Liver (tissue), 3 donors: ENCODE results near the gene KIF21A.

Source experiments
- EGR1 ChIP-seq, 2 donors: IDR thresholded peaks; 2 replicates each; pipeline ENCODE4 v1.6.1; 2016 to 2018; ENCODE audit warnings: antibody characterized with exemption in 2 of 2, low read depth in 2 of 2
- GABPA ChIP-seq, 2 donors: IDR thresholded peaks in 1 of 2; conservative IDR thresholded peaks in 1 of 2; 2 replicates each; pipeline ENCODE4 v1.6.1; 2016; ENCODE audit warnings: antibody characterized with exemption in 2 of 2, mild to moderate bottlenecking in 1 of 2, moderate library complexity in 1 of 2
- RAD21 ChIP-seq, 2 donors: IDR thresholded peaks; 2 replicates each; pipeline ENCODE4 v1.6.1; 2016; ENCODE audit warnings: antibody characterized with exemption in 2 of 2, mild to moderate bottlenecking in 2 of 2
- RXRA ChIP-seq, 2 donors: IDR thresholded peaks; 2 replicates each; pipeline ENCODE4 v1.6.1; 2017 to 2018; ENCODE audit warnings: antibody characterized with exemption in 2 of 2, mild to moderate bottlenecking in 1 of 2
- SP1 ChIP-seq: IDR thresholded peaks from 2 replicates; pipeline ENCODE4 v1.6.1; 2018; ENCODE audit warnings: antibody characterized with exemption, mild to moderate bottlenecking
- YY1 ChIP-seq: IDR thresholded peaks from 2 replicates; pipeline ENCODE4 v1.6.1; 2016; ENCODE audit warnings: antibody characterized with exemption, mild to moderate bottlenecking
- TF ChIP-seq, protein P1 (sequence below): fragments of 150-350 bp; IDR thresholded peaks from 2 replicates; pipeline ENCODE4 v1.5.1; 2017; ENCODE audit warnings: improper control_type of control experiment, low read depth, low read length; ENCODE audit not compliant: missing input control
- TF ChIP-seq, protein P2 (sequence below): IDR thresholded peaks from 2 replicates; pipeline ENCODE4 v1.6.1; 2016; ENCODE audit warnings: antibody characterized with exemption, mild to moderate bottlenecking
- TF ChIP-seq, protein P3 (sequence below): IDR thresholded peaks from 2 replicates; pipeline ENCODE4 v1.6.1; 2016; ENCODE audit warnings: antibody characterized with exemption
- TF ChIP-seq, protein P4 (sequence below): IDR thresholded peaks from 2 replicates; pipeline ENCODE4 v1.6.1; 2016; ENCODE audit warnings: antibody characterized with exemption
- TF ChIP-seq, protein P5 (sequence below): IDR thresholded peaks from 2 replicates; pipeline ENCODE4 v1.6.1; 2016; ENCODE audit warnings: antibody characterized with exemption
- donor health status: healthy.
- donor health status: healthy.

DNA sequence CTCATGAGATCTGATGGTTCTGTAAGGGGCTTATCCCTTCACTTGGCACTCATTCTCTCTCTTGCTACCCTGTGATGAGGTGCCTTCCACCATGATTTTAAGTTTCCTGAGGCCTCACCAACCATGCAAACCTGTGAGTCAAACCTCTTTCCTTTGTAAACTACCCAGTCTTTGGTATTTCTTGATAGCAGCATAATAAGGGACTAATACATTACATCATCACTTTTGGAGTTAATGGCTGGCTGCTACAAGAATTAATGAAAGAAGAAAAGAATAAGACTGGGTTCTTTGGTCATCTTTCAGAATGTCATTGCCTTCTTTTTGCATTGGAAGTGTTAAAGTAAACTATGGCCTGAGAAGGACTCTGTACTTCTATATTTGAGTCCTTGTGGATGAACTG, 5.1 kb upstream of the KIF21A start:
- TF ChIP-seq GABPA (IDR thresholded peaks at IDR 0.05 in 1 of 2, conservative IDR thresholded peaks at IDR 0.05 in 1 of 2) (no peak), RAD21 (IDR thresholded peaks at IDR 0.05) (no peak), YY1 (no peak), RXRA (IDR thresholded peaks at IDR 0.05) (no peak), SP1 (no peak), EGR1 (IDR thresholded peaks at IDR 0.05; ENCODE audit: low read depth in 2 of 2) (no peak)
- TF ChIP-seq, protein P1, sequence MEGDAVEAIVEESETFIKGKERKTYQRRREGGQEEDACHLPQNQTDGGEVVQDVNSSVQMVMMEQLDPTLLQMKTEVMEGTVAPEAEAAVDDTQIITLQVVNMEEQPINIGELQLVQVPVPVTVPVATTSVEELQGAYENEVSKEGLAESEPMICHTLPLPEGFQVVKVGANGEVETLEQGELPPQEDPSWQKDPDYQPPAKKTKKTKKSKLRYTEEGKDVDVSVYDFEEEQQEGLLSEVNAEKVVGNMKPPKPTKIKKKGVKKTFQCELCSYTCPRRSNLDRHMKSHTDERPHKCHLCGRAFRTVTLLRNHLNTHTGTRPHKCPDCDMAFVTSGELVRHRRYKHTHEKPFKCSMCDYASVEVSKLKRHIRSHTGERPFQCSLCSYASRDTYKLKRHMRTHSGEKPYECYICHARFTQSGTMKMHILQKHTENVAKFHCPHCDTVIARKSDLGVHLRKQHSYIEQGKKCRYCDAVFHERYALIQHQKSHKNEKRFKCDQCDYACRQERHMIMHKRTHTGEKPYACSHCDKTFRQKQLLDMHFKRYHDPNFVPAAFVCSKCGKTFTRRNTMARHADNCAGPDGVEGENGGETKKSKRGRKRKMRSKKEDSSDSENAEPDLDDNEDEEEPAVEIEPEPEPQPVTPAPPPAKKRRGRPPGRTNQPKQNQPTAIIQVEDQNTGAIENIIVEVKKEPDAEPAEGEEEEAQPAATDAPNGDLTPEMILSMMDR: no peak
- TF ChIP-seq, protein P2, sequence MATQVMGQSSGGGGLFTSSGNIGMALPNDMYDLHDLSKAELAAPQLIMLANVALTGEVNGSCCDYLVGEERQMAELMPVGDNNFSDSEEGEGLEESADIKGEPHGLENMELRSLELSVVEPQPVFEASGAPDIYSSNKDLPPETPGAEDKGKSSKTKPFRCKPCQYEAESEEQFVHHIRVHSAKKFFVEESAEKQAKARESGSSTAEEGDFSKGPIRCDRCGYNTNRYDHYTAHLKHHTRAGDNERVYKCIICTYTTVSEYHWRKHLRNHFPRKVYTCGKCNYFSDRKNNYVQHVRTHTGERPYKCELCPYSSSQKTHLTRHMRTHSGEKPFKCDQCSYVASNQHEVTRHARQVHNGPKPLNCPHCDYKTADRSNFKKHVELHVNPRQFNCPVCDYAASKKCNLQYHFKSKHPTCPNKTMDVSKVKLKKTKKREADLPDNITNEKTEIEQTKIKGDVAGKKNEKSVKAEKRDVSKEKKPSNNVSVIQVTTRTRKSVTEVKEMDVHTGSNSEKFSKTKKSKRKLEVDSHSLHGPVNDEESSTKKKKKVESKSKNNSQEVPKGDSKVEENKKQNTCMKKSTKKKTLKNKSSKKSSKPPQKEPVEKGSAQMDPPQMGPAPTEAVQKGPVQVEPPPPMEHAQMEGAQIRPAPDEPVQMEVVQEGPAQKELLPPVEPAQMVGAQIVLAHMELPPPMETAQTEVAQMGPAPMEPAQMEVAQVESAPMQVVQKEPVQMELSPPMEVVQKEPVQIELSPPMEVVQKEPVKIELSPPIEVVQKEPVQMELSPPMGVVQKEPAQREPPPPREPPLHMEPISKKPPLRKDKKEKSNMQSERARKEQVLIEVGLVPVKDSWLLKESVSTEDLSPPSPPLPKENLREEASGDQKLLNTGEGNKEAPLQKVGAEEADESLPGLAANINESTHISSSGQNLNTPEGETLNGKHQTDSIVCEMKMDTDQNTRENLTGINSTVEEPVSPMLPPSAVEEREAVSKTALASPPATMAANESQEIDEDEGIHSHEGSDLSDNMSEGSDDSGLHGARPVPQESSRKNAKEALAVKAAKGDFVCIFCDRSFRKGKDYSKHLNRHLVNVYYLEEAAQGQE: no peak
- TF ChIP-seq, protein P3, sequence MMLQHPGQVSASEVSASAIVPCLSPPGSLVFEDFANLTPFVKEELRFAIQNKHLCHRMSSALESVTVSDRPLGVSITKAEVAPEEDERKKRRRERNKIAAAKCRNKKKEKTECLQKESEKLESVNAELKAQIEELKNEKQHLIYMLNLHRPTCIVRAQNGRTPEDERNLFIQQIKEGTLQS: no peak
- TF ChIP-seq, protein P4, sequence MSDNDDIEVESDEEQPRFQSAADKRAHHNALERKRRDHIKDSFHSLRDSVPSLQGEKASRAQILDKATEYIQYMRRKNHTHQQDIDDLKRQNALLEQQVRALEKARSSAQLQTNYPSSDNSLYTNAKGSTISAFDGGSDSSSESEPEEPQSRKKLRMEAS: no peak
- TF ChIP-seq, protein P5, sequence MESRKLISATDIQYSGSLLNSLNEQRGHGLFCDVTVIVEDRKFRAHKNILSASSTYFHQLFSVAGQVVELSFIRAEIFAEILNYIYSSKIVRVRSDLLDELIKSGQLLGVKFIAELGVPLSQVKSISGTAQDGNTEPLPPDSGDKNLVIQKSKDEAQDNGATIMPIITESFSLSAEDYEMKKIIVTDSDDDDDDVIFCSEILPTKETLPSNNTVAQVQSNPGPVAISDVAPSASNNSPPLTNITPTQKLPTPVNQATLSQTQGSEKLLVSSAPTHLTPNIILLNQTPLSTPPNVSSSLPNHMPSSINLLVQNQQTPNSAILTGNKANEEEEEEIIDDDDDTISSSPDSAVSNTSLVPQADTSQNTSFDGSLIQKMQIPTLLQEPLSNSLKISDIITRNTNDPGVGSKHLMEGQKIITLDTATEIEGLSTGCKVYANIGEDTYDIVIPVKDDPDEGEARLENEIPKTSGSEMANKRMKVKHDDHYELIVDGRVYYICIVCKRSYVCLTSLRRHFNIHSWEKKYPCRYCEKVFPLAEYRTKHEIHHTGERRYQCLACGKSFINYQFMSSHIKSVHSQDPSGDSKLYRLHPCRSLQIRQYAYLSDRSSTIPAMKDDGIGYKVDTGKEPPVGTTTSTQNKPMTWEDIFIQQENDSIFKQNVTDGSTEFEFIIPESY: no peak
